GM18861 (cell line): Measurements from ENCODE around the gene CLEC4M.
"Not testable (repeated sequence)": the region's sequence is repeated elsewhere in the genome, so short reads cannot be mapped to it uniquely, and the experiment has no call there.

Experiments used
- ATAC-seq: cut with Tn5 transposase; IDR thresholded peaks from one replicate; pipeline ENCODE4 v1.9.1; 2021; ENCODE audit not compliant: unreplicated experiment

The CLEC4M gene

DNA sequence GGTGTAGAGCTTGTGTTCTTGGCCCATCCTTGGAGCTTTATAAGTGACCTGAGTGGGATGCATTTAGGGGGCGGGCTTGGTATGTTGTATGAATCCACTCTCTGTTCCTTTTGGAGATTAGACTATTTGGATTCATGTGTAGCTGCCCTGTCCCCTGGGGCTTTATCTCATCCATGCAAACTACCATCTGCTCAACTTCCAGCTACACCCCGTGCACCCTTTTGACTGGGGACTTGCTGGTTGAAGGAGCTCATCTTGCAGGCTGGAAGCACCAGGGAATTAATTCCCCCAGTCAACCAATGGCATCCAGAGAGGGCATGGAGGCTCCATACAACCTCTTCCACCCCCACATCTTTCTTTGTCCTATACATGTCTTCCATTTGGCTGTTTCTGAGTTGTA lies 6.1 kb downstream of the CLEC4M start:
- ATAC-seq: no peak

DNA sequence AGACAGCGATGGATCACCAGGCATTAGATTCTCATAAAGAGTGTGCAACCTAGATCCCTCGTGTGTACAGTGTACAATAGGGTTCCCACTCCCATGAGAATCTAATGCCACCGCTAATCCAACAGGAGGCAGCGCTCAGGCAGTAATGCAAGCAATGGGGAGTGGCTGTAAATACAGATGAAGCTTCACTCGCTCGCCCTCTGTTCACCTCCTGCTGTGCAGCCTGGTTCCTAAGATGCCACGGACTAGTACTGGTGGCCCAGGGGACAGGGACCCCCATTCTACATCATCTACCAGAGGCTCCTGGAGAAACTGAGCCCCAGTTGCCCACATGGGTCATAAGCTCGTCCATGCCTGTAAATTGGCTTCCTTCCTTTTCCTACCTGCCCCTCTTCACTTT lies 8.0 kb downstream of the CLEC4M start:
- no peak for ATAC-seq

DNA sequence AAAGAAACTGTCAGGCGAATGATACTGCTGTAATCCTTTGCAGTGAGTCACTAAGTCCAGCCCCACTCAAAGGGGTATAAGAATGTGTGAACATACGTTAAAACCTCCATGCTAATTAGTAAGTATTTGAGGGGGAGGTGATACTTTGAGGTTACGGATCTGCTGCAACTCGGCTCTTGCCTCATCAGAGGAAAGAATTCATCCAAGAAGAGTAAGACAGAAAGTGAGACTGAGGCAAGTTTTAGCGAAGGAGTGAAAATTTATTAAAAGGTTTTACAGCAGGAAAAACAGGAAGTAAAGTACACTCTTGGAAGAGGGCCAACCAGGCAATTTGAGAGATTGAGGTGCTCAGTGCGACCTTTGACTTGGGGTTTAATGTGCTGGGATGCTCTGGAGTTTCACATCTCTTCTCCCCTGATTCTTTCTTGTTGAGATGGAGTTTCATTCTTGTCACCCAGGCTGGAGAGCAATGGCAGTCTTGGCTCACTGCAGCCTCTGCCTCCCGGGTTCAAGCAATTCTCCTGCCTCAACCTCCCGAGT lies 9.8 kb downstream of the CLEC4M start:
- ATAC-seq: no peak

DNA sequence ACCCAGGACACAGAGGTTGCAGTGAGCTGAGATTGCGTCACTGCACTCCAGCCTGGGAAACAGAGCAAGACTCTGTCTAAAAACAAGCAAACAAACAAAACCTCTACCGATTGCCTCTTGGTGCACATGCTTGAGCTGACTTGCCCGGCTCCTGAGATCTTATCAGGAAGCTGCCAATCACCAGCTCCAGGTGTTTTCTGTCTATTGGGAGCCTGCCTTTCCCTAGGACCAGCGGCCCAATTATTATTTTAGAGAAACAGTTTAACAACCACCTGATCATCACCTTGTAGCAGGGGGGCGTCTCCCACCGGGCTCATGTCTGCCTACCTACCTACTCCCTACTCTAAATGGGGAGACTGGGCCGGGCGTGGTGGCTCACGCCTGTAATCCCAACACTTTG lies 10.8 kb downstream of the CLEC4M start:
- ATAC-seq: no peak

DNA sequence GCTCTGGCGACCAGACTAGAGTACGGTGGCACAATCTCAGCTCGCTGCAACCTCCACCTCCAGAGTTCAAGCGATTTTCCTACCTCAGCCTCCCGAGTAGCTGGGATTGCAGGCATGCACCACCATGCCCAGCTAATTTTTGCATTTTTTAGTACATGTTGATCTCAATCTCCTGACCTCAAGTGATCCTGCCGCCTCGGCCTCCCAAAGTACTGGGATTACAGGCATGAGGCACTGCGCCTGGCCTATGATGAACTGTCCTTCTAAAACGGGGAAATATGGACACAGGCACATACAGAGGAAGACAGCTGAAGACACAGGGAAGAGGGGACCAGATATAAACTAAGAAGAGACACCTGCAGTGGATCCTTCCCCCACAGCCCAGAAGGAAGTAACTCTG lies 12.7 kb downstream of the CLEC4M start:
- no peak for ATAC-seq

DNA sequence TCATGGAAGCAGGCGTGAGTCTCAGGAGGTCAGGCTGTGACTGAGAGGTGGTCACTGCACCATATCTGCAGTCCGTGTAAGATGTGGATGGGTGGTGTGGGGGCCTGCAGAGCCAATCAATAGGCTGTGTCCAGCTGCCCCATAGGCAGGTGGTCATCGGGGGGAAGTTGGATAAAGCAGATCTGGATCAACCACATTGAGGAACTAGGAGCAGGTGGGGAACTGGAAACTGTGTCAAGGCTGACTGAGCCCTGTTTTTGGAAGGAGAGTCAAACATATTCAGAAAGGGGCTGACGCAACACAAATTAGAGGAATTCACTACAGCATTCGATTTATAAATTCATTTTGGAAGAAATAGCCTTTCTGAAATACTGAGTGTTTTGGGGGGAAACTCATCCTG lies 15.0 kb downstream of the CLEC4M start:
- no peak for ATAC-seq

DNA sequence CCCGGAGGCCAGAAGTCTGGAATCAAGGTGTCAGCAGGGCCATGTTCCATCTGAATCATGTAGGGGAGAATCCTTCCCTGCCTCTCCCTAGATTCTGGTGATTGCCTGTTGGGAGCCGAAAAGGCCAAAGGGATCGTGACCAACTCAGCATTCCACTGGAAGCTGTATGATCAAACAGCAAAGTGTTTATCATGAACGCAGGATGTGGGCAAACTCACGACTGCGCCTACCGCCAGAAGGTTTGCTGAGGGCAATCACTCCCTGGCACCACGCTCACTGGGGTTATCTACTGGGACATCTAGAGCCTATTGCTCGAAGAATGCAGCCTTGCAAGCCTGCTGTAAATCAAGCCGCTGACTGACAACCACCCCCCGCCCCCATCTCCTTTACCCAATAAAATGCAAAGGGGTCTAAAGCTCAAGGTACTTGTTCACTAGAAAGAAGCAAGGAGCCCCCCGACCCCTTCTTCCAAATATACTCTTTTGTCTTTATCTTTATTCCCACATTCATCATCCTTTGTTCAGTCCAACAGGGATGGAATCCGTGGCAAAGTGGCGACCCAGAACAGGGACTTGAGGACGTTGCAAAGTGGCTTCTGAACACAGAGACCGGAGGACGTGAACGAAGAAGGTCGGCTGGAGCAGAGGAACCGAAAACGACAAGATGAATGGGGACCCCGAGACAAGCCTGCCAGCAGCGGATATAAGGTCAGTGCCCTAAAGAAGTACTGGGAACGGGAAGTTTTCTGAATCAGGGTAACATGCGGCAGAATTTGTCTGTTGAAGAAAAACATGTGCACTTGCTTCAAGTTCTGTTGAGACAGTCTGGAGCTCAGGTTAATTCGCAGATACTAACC lies 16.8 kb downstream of the CLEC4M start:
- no peak for ATAC-seq

DNA sequence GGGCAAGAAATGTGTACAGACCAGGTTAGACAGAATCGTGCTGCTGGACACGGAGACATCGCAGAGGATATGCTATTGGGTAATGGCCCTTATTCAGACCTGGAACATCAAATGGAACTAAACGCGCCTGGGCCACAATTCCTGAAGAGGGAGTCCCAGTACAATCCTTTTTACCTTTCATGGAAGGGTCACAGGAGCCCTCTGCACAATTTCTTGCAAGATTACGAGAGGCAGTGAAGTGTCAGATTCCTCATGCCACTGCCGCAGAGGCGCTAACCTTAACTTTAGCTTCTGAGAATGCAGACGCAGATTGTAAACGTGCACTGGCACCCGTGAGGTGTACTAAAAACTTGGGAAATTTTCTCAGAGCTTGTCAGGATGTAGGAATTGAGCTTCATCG lies 18.1 kb downstream of the CLEC4M start:
- no peak for ATAC-seq

DNA sequence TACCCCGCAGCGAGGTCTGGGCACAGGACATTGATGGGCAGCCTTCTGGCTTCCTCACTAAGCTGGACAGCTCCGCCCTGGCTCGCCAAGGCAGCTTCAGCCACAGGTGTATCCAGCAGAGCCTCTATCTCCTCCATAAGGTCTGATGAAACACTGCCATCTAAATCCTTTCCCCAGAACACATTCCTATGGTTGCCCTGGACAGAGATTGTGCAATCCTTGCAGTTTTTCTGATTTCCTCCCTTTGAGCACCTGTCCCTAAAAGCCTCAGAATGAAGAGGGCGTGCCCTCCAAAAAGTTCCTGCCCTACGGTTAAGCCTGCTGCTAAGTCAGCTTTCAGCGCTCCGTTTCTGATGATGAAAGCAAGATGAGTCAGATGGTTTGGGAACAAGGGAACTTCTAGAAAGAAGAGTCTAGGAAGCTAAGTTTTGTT lies 21.0 kb downstream of the CLEC4M start:
- ATAC-seq: no peak

DNA sequence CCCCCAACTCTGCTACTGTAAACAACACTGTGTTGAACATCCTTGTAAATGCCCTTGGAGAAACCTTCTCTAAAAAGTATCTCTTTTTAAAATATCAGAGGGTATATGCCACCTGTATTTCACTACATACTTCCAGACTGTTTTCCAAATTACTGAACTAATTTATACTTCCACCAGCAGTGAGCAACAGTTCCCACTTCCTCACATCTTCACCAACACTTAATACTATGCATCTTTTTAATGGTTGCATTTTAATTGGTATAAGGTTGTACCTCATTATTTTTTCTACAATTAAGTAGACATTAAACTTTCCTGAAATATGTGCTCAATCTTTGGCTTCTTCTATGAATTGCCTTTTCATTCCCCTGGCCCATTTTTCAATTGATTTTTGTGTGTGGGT lies 21.8 kb downstream of the CLEC4M start:
- no peak for ATAC-seq

DNA sequence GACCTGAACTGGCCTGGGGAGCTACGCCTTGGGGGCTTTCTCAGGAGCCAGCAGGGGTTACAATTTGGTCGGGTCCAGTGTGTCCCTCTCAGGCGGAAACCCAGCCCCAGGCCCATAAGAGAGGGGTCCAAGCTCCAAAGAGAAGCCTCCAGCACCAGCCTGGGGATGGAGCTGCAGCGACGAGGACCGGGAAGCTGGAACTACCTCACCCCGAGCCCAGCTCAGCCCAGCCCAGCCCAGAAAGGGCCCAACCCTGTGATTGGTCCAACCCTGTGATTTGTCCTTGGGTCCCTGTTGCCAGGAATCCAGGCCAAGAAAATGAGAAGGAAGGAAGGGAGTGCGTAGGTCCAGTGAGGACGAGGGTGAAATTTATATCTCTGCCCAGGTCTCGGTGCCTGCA lies 24.1 kb downstream of the CLEC4M start:
- no peak for ATAC-seq

DNA sequence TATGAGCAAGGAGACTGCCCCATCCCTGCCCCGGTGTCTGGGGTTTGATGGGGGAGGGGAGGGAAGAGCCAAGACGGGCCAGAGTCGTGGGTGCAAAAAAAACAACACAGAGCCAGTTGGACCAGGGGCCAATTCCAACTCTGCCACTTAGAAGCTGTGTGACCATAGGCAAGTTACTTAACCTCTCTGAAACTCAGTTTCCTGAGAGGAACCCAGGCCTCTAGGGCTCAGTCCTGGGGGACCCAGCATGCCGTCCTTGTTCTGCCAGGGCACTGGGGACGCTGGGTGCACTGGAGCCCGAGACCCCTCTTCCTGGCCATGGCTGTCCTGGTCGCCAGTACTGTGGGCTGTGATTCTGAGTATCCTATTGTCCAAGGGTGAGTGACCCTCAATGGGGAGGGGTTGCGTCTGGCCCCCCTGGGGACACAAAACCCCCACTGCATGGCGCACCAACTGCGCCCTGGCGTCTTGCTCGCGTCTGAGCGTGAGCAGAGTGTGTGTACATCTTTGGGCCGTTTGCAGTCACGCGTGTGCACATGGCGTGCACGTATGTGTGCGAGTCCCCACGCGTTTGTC lies 24.6 kb downstream of the CLEC4M start:
- no peak for ATAC-seq

DNA sequence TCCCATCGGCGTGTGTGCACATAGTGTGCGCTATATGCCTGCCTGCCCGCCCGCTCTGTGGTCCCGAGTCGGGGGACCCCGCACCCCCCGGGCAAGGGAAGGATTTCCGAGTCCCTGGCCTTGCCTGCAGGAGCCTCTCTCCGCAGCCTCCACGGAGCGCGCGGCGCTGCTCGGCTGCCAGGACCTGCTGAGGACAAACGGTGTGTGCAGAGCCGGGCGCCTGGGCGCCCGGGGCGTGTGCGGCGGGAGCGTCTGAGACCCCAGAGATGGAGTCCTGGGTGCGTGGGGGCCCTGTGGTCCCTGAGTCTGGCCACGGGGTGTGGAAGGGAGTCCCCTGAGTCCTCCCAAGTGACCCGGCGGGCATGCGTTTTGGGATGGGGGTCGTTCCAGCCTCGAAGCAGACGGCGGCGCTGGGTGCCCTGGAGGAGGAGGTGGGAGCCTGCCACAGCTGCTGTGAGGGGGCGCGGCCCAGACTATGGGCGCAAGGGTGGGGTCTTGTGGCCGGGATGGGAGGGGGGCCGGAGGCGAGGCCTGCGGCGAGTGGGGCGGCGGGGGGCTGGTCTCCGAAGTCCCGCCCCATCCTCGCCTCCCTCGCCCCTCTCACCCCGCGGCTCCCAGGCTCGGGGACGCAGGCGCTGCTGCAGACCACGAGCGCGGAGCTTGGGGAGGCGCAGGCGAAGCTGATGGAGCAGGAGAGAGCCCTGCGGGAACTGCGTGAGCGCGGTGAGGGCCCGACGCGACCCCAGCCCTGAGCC lies 25.3 kb downstream of the CLEC4M start:
- no peak for ATAC-seq

DNA sequence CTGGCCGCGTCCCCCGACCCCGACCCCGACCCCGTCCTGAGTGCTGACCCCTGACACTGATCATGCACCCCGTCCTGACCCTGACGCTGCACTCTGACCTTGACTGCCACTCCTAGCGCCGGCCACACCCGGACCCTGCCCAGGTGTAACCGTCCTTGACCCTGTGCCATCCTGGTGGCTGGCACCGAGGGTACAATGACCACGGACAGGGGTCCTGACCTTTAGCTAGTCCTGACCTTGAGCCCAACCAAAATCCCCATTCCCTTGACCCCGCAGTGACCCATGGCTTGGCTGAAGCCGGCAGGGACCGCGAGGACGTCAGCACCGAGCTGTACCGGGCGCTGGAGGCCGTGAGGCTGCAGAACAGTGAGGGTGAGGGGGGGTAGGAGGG lies 25.9 kb downstream of the CLEC4M start:
- ATAC-seq: no peak

DNA sequence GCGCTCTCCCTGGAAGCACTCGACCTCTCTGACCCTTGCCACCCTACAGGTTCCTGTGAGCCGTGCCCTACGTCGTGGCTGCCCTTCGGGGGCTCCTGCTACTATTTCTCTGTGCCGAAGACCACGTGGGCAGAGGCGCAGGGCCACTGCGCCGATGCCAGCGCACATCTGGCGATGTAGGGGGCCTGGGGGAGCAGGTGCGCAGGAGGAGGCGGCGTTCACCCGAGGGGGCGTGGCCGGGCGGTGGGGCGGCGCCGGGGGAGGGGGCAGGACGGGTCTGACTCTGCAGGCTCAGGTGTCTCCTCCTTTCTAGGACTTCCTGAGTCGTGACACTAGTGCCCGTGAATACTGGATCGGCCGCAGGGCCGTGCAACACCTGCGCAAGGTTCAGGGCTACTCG lies 26.4 kb downstream of the CLEC4M start:
- ATAC-seq: no peak

DNA sequence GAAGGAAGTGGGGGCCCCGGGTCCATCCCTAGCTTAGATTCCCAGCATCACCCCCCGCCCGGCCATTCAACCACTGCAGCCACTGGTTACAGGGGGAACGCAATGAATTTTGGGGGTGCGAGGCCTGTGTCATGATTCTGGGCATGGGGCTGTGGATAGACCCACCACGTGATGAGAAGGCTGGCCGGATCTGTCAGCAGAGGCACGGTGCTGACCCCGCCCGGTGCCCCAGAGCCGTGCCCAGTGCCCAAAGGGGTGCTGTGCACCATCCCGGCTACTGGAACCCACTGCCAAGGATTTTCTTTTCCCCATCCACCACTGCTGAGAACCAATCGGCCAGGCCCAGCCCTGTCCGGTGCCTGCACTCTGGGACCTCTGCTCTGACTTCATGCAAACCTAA lies 27.4 kb downstream of the CLEC4M start:
- no peak for ATAC-seq

DNA sequence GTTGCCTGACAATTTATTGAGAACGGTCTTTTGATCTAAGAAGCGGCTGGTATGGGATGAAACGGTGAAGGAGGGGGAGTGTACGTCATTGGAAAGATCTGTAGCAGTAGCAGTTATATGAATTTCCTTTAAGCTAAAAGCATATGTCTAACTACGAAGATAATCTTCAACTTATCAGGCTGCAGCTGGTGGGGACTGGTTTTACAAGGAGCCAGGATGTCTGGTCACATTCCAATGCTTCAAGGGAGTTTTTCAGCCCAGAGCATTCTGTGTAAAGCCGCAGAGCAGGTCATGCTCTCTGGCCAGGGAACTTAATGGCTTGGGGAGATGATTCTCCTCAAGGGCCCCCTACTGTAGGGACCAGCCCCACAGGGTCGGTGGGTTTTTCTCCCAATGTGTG lies 29.2 kb downstream of the CLEC4M start:
- ATAC-seq: no peak

DNA sequence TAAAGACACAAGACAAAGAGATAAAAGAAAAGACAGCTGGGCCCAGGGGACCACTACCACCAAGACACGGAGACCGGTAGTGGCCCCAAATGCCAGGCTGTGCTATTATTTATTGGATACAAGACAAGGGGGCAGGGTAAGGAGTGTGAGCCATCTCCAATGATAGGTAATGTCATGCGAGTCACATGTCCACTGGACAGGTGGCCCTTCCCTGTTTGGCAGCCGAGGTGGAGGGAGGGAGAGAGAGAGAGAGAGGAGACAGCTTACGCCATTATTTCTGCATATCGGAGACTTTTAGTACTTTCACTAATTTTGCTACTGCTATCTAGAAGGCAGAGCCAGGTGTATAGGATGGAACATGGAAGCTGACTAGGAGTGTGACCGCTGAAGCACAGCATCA lies 29.7 kb downstream of the CLEC4M start:
- not testable (repeated sequence) for ATAC-seq

DNA sequence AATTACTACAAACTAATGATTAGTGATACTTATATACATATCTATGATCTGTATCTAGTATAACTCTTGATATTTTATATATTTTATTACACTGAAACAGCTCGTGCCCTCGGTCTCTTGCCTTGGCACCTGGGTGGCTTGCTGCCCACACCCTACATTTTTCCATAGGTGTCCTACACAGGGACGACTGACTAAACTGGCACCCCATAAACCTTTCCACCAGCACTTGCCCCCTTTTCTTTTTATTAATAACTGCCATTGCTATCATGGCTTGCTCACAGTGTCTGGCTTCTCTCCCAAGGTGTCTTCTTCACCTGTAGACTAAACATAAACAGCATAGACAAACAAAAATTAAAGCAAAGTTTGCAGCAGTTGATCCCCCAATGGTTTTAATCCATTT lies 30.4 kb downstream of the CLEC4M start:
- ATAC-seq: no peak

DNA sequence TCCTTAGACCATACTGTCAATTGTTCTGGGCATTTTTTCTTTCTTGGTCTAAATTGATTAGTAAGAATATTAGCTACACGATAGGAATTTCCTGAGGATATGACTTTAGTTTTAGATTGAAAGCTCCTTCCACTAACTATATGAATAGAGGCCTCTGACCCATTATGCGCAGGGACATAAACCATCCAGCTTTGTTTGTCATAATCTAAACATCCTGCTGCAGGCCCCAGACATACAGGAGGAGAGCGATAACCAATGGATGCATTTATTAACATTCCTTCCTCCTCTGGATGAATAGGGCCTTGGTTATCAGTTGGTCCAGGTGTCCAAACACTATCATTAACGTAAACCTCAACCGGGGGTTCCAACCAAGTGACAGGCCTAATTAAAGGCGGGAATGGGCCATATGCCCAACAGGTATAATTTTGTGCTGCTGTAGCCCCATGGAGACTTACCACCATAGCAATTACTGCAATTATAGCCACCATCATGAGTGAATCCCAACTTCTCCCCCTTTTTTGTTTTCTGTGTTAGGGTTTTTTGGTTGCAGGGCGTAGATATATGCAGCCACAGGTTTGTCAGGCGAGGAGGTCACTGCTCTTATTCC lies 32.6 kb downstream of the CLEC4M start:
- ATAC-seq: no peak

DNA sequence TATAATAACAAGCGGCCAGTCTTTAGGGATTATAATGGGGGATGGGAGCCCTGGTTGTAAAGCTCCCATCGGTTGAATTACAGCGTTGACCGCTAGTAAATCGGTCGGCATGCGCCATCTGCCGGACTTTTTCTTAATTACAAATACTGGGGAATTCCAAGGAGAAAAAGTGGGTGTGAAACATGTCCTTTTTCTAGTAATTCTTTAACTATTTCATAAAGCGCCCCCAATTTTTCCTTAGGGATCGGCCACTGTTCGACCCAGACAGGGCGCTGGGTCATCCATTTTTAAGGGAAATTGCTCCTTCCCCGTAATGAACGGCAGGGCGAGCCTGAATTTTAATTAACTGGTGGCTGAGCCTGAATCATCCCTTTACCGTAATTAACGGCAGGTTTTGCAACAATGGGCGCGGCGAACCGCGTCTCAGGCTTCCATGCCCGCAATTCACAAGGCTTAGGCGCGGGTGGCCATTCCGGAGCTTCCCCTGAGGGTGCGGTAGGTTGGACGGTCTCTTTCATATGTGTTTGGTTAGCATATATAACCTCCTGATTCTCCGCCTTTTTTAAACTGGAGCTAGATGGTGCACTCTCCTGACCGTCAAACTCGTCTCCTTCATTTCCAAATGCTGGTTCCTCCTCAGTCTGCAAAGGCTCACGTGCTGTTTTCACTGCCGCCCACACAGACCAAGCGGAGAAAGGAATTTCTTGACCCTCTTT lies 36.8 kb downstream of the CLEC4M start:
- ATAC-seq: no peak
